NCI-H748 treated with DMSO at 0.1 percent for 48 hours (cell line): ENCODE measurements around the gene ZNF853.
"Not testable (repeated sequence)": the region's sequence is repeated elsewhere in the genome, so short reads cannot be mapped to it uniquely, and the experiment has no call there.

Experiments used
- DNase-seq: peaks from one replicate; lab custom pipeline; 2025; lab: John Stamatoyannopoulos, UW

ZNF853 gene

GRCh38 chr7:6652446-6653011 is 37.1 kb downstream of the ZNF853 start:
- no peak for DNase-seq

GRCh38 chr7:6653071-6654003 is 37.9 kb downstream of the ZNF853 start:
- DNase-seq, result no peak

GRCh38 chr7:6654113-6654841 is 38.9 kb downstream of the ZNF853 start:
- no peak for DNase-seq

- DNase-seq, result no peak
Observed at GRCh38 chr7:6654842-6655610, 39.6 kb downstream of the ZNF853 start.

- DNase-seq, result no peak
Observed at GRCh38 chr7:6655636-6656385, 40.4 kb downstream of the ZNF853 start.

- DNase-seq, result no peak
Observed at GRCh38 chr7:6656413-6656812, 41.0 kb downstream of the ZNF853 start.

- DNase-seq, result no peak
Observed at GRCh38 chr7:6658618-6659345, 43.4 kb downstream of the ZNF853 start.

- DNase-seq, result not testable (repeated sequence)
Observed at GRCh38 chr7:6670851-6671250, 55.4 kb downstream of the ZNF853 start.
